Peyer's patch (tissue), 4 donors: ENCODE measurements around the gene MPC1. TPM values are rescaled to one million over a fixed set of nuclear protein-coding genes. Genes with fewer than 3 reads are reported as not detected.
A peak's percentile ranks its signal among the peaks of the same experiment; 100 is the strongest.

Experiments
- DNase-seq, 3 donors: peaks; one replicate each; pipeline ENCODE4 v3.0.0-alpha.2; 2017 to 2019
- H3K27ac ChIP-seq, 4 donors: fragments of 200-600 bp; sonication (generic); one replicate each; pipeline ENCODE4 v1.5.1; 2016 to 2019
- H3K27me3 ChIP-seq, 2 donors: fragments of 200-600 bp; sonication (generic); one replicate each; pipeline ENCODE4 v1.5.1; 2019
- H3K36me3 ChIP-seq, 3 donors: fragments of 200-600 bp; sonication (generic); one replicate each; pipeline ENCODE4 v1.5.1; 2016 to 2019
- H3K4me1 ChIP-seq, 4 donors: fragments of 200-600 bp; sonication (generic); one replicate each; pipeline ENCODE4 v1.5.1; 2016 to 2019
- H3K4me3 ChIP-seq, 4 donors: fragments of 200-600 bp; sonication (generic); 1 replicate in 3 of 4; 2 replicates in 1 of 4; pipeline ENCODE4 v1.5.1; 2016 to 2019; ENCODE audit warnings: mild to moderate bottlenecking in 1 of 4
- H3K9me3 ChIP-seq, 4 donors: fragments of 200-600 bp; sonication (generic); one replicate each; pipeline ENCODE4 v1.5.1; 2016 to 2019; ENCODE audit warnings: mild to moderate bottlenecking in 1 of 4
- POLR2A ChIP-seq, 2 donors: fragments of 450-650 bp; IDR thresholded peaks; one replicate each; pipeline ENCODE4 v1.5.1; 2017; ENCODE audit warnings: antibody characterized with exemption in 2 of 2, mild to moderate bottlenecking in 2 of 2, moderate library complexity in 2 of 2
- total RNA-seq, 4 donors: library from RNA; depleted of rRNA; stranded (reverse); fragments of >200 nt; gene quantifications; one replicate each; pipeline ENCODE4 v1.1.0, GENCODE V29; 2016
- TF ChIP-seq, protein P1 (sequence below), 6 experiments: fragments of 450-650 bp in 4 of 6; fragments of 200-600 bp in 2 of 6; sonication (generic) in 1 of 6; IDR thresholded peaks; one replicate each; pipeline ENCODE4 v1.5.1; 2017 to 2019; ENCODE audit warnings: antibody characterized with exemption in 6 of 6, mild to moderate bottlenecking in 3 of 6, moderate library complexity in 1 of 6

Gene MPC1
- total RNA-seq, 4 donors from 2014 or later = 45.6 to 75.3 (median 59.8) TPM

DNA sequence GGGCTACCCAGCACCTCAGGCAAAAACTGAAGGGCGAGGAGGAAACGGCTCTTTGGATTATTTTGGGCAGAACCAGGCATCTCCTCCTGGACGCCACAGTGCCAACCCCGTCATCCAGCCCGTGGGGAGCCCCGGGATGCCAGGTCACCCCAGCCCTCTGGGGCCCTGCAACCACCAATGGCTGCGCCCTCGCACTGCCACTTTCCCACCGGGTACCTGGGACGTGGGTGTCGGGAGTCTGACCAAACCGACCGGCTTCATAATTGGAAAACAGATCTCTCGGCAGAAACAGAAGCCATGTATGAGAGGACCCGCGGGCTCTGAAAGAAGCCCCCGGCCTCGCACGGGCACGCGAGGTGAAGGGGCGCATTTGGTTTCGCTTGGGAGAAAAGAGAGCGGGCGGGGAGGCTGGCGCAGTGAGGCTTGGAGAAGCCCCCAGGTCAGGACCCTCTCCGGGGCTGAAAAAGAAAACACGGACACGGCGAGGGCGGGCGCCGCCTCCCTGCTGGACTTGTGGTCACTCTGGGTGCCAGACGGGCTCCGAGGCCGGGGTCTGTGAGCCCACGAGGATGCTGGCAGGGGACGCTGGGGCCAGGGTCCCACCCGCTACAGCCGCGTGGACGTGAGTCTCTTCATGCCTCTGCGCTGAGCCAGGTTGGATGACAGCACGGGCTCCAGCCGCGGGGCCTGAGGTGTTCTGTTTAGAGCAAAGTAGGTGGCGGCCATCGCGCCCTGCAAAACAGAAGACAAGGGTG, 29.6 kb upstream of the MPC1 start:
- no peaks in the 10 kb centered on the region for H3K4me1 ChIP-seq
- H3K27ac ChIP-seq = peak overlapping the region in 2 of 4 donors; percentile 41 to 45
- H3K9me3 ChIP-seq = no peaks in the 10 kb centered on the region
- DNase-seq = peak in 1 of 3 donors; percentile 41
- H3K4me3 ChIP-seq = no peak overlapping the region
- peaks cover 0 to 6% (median 0%) of the 10 kb centered on the region in 3 donors for H3K36me3 ChIP-seq
- TF ChIP-seq, protein P1, sequence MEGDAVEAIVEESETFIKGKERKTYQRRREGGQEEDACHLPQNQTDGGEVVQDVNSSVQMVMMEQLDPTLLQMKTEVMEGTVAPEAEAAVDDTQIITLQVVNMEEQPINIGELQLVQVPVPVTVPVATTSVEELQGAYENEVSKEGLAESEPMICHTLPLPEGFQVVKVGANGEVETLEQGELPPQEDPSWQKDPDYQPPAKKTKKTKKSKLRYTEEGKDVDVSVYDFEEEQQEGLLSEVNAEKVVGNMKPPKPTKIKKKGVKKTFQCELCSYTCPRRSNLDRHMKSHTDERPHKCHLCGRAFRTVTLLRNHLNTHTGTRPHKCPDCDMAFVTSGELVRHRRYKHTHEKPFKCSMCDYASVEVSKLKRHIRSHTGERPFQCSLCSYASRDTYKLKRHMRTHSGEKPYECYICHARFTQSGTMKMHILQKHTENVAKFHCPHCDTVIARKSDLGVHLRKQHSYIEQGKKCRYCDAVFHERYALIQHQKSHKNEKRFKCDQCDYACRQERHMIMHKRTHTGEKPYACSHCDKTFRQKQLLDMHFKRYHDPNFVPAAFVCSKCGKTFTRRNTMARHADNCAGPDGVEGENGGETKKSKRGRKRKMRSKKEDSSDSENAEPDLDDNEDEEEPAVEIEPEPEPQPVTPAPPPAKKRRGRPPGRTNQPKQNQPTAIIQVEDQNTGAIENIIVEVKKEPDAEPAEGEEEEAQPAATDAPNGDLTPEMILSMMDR (IDR thresholded peaks at IDR 0.05) = no peak
- TF ChIP-seq POLR2A (IDR thresholded peaks at IDR 0.05) = no peak
- H3K27me3 ChIP-seq = no peaks in the 10 kb centered on the region

DNA sequence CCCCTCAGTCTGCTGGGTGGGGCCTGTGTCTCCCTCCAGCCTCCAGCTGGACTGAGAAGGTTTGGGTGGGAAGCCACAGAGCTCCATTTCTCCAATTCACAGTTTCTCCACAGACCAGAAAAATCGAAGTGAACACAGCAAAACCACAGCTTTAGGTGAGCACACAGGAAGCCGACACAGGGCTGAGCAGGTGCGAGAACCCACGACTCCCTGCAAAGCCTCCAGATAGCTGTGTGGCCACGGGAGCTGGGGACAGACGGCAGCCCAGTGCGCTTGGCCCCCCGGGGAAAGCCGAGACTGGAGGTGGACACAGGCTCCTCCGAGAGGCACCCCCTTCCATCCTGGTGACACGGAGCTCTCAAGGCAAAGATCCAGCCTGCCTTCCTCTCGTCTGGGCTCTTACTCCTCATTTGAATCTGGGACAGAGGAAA, 29.0 kb upstream of the MPC1 start:
- H3K9me3 ChIP-seq = no peaks in the 10 kb centered on the region
- H3K27me3 ChIP-seq = no peaks in the 10 kb centered on the region
- peak overlapping the region in 2 of 4 donors; percentile 41 to 45 for H3K27ac ChIP-seq
- TF ChIP-seq POLR2A (IDR thresholded peaks at IDR 0.05) = no peak
- TF ChIP-seq, protein P1 (IDR thresholded peaks at IDR 0.05) = no peak
- no peaks in the 10 kb centered on the region for H3K4me1 ChIP-seq
- peak overlapping the region in 1 of 4 donors; percentile 11 for H3K4me3 ChIP-seq
- H3K36me3 ChIP-seq = peaks cover 0 to 6% (median 0%) of the 10 kb centered on the region in 3 donors
- DNase-seq = peak in 1 of 3 donors; percentile 64

DNA sequence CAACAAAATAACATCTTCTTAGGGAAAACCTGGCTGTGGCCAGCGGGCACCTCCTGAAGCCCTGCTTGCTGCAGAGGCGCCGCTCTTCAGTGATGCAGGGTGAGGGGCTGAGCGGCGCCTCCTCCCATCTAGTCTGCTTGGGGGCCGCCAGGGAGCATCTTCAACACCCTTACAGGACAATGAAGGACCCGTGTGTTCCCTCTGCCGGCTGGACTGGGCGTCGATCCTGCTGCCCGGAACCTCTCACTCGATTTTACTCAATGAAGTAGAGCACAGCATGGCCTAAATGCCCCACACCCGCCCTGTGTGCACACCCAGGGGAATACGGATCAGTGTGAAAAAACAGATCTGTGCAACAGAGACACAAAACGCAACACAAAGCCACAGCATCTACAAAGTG, 28.5 kb upstream of the MPC1 start:
- Histone ChIP-seq H3K27me3 (no peaks in the 10 kb centered on the region), H3K4me1 (no peaks in the 10 kb centered on the region), H3K9me3 (no peaks in the 10 kb centered on the region), H3K36me3 (peaks cover 0 to 6% (median 0%) of the 10 kb centered on the region in 3 donors), H3K4me3 (no peak overlapping the region), H3K27ac (peak overlapping the region in 2 of 4 donors; percentile 41 to 45)
- DNase-seq = no peak
- TF ChIP-seq, protein P1 (IDR thresholded peaks at IDR 0.05) = no peak
- no peak for TF ChIP-seq POLR2A (IDR thresholded peaks at IDR 0.05)

DNA sequence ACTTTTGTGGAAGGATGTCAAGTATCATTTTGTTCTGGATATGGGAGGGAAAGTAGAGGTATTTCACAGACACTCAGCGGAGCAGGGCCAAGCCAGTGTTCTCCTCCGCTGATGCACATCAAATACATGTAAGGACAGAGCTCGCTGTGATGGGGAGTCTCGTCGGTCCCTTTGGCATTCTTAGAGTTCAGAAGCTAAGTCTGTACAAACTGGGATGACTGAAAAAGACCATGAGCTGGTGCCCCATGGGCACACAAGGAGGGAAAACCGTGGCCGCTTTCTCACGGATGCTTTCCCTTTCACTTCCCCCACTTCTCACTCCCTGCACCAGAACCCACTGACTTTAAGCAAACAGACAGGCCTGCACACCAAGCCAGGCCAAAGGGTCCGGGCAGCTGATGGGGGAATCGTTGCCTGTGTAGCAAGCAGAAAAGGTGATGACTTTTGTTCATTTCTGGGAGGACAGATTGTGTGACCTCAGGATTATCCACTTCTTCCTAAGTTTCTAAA, 27.7 kb upstream of the MPC1 start:
- TF ChIP-seq, protein P1 (IDR thresholded peaks at IDR 0.05) = no peak
- TF ChIP-seq POLR2A (IDR thresholded peaks at IDR 0.05) = no peak
- H3K27ac ChIP-seq = no peak overlapping the region
- DNase-seq = no peak
- no peaks in the 10 kb centered on the region for H3K27me3 ChIP-seq
- H3K4me1 ChIP-seq = no peaks in the 10 kb centered on the region
- no peaks in the 10 kb centered on the region for H3K9me3 ChIP-seq
- no peak overlapping the region for H3K4me3 ChIP-seq
- H3K36me3 ChIP-seq = peaks cover 0 to 6% (median 0%) of the 10 kb centered on the region in 3 donors

DNA sequence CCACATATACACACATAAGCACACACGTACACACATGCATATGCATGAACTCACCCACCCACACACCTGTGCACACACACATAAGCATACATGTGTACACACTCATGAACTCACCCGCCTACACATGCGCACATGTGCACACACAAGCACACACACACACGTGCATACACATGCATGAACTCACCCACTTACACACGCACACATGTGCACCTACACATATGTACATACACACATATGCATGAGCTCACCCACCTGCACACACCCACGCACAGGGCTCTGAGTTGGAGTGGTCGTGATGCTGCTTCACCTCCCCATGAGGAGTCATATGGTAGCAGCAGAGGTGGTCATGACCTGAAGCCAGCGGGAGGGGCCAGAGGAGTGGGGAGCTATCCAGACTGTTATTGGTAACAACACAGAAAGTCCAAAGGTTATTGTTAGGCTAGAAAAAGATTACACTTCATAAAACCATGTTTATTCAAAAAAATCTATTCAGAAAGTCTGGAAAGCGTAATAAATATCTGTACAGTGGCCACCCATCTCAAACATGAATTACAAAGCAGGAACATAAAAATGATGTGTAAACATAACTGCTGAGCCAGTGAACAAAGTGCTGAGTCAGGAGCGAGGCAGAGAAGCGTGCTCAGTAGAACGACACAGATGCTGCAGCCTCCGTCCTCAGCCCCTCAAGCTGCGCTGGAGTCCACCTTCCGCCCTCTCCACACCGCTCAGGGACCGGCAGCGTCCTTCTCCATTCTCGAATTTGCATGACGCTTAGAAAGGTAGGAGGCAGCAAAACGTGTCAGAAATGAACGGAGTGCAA, 26.4 kb upstream of the MPC1 start:
- TF ChIP-seq, protein P1 (IDR thresholded peaks at IDR 0.05) = no peak
- TF ChIP-seq POLR2A (IDR thresholded peaks at IDR 0.05) = no peak
- H3K27me3 ChIP-seq = no peaks in the 10 kb centered on the region
- no peak for DNase-seq

More for the DNA sequence above, 26.4 kb upstream of the MPC1 start:
- Histone ChIP-seq H3K36me3 (peaks cover 0 to 6% (median 0%) of the 10 kb centered on the region in 3 donors), H3K4me3 (no peak overlapping the region), H3K9me3 (no peaks in the 10 kb centered on the region), H3K27ac (no peak overlapping the region), H3K4me1 (no peaks in the 10 kb centered on the region)
